T-helper 2 cell treated with Interferon-gamma antibody and Interleukin-4, amounts not matched to agents 5 μg/mL and 100 μg/mL, for 36 hours (primary cell): ENCODE data around the gene ODAD2.

Experiments
- DNase-seq: peaks from one replicate; pipeline ENCODE4 v3.0.0; 2021; ENCODE audit warnings: low spot score
- H3K27ac Mint-ChIP-seq: one replicate; pipeline ENCODE4 v1.8.0; 2021; ENCODE audit warnings: mild to moderate bottlenecking, mixed read lengths
- H3K27me3 Mint-ChIP-seq: one replicate; pipeline ENCODE4 v1.8.0; 2021; ENCODE audit warnings: low read depth, mixed read lengths
- H3K36me3 Mint-ChIP-seq: one replicate; pipeline ENCODE4 v1.8.0; 2021; ENCODE audit warnings: low read depth, mixed read lengths
- H3K4me1 Mint-ChIP-seq: one replicate; pipeline ENCODE4 v1.8.0; 2021; ENCODE audit warnings: low read depth, mixed read lengths
- H3K4me3 Mint-ChIP-seq: one replicate; pipeline ENCODE4 v1.8.0; 2022; ENCODE audit warnings: mild to moderate bottlenecking, moderate library complexity, mixed read lengths
- H3K9me3 Mint-ChIP-seq: one replicate; pipeline ENCODE4 v1.8.0; 2021; ENCODE audit warnings: mixed read lengths

The ODAD2 gene

GRCh38 chr10:27998954-27999275 lies at the start of gene ODAD2:
ODAD2 (minus strand) TSS chr10:27999079; CDS start chr10:27995142, 3,937 bp downstream.
- Mint-ChIP-seq H3K4me1 (peaks cover 11% of the 10 kb centered on the region), H3K27me3 (peaks cover 53% of the 10 kb centered on the region), H3K27ac (no peak within 1 kb of the TSS), H3K36me3 (no peaks in the 10 kb centered on the region), H3K9me3 (no peaks in the 10 kb centered on the region), H3K4me3 (peak within 1 kb of the TSS; percentile 83)
- no peak for DNase-seq

GRCh38 chr10:28047061-28047460 lies 48.2 kb upstream of the ODAD2 start:
- no peak for DNase-seq
- Mint-ChIP-seq H3K36me3 (no peaks in the 10 kb centered on the region), H3K4me3 (no peak overlapping the region), H3K9me3 (no peaks in the 10 kb centered on the region), H3K27ac (no peak overlapping the region), H3K27me3 (no peaks in the 10 kb centered on the region), H3K4me1 (no peaks in the 10 kb centered on the region)

- Mint-ChIP-seq H3K4me3 (no peak overlapping the region), H3K9me3 (no peaks in the 10 kb centered on the region), H3K36me3 (no peaks in the 10 kb centered on the region), H3K27me3 (no peaks in the 10 kb centered on the region), H3K27ac (no peak overlapping the region), H3K4me1 (no peaks in the 10 kb centered on the region)
- no peak for DNase-seq
Measured at GRCh38 chr10:28046579-28046978, 47.7 kb upstream of the ODAD2 start.

DNA sequence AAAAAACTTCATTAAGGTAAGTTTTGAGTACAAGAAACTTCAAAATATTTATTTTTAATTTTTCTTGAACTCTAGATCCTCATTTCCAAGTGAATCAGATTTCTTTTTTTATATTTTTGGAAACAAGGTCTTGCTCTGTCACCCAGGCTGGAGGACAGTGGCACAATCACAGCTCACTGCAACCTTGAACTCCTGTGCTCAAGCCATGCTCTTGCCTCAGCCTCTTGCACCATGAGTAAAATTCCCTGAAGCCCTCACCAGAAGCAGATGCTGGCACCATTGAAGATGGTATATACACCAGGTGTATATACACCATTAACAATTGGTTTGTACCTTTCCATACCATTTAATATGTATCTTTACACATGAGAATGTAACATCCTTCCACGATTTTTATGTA lies 45.1 kb upstream of the ODAD2 start:
- Mint-ChIP-seq H3K4me1 (no peaks in the 10 kb centered on the region), H3K9me3 (no peaks in the 10 kb centered on the region), H3K4me3 (no peak overlapping the region), H3K27me3 (no peaks in the 10 kb centered on the region), H3K27ac (no peak overlapping the region), H3K36me3 (no peaks in the 10 kb centered on the region)
- DNase-seq: no peak

GRCh38 chr10:28036587-28036986 lies 37.7 kb upstream of the ODAD2 start:
- H3K36me3 Mint-ChIP-seq: no peaks in the 10 kb centered on the region
- H3K4me3 Mint-ChIP-seq: no peak overlapping the region
- H3K27me3 Mint-ChIP-seq: peaks cover 21% of the 10 kb centered on the region
- no peaks in the 10 kb centered on the region for H3K4me1 Mint-ChIP-seq
- H3K9me3 Mint-ChIP-seq: no peaks in the 10 kb centered on the region
- no peak for DNase-seq
- H3K27ac Mint-ChIP-seq: no peak overlapping the region

DNA sequence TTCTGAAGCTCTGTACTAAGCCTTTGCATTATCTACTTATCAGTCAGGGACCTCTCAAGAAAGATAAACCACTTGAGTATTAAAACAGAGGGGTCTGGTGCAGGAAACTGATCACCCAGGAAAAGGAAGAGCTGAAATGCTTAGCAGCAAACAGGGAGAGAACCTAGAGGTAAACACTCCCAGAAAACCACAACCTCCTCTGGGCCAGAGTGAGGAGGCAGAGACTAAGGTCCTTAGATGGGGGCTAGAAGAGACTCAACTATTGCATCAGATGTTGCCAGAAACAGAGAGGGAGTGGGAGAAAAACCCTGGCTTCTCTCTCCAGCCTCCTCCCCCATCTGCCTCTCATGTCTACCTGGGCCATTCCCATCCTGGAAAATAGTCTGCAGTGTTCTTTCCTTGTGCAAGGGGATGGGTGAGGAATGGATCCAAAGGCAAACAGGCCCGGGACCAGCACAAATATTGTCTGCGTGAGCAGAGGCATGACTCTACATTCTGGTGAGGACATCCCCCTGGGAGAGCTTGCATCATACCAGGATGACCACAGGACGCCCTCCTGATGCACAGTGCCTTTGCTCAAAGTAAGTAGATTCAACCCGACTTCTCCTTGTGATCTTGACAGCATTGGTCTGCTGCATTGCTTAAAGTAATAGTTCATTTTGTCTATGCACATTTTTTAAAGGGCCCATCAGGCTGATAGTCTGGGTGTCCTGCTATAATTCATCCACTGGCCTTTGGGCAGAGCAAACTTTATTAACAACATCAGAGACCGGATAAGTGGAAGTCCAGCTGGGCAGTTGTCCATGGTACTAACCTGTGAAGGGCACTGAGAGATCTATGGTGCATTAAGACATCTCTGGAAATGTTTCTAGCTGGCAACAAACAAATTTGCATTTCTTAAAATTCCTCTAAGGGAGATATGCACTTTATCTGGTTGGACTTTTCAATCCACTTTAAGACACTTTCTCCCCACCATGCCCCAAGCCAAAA lies 22.4 kb upstream of the ODAD2 start:
- H3K4me3 Mint-ChIP-seq: no peak overlapping the region
- H3K27ac Mint-ChIP-seq: no peak overlapping the region
- no peak for DNase-seq
- H3K4me1 Mint-ChIP-seq: no peaks in the 10 kb centered on the region
- no peaks in the 10 kb centered on the region for H3K36me3 Mint-ChIP-seq
- peaks cover 7% of the 10 kb centered on the region for H3K27me3 Mint-ChIP-seq
- H3K9me3 Mint-ChIP-seq: no peaks in the 10 kb centered on the region

DNA sequence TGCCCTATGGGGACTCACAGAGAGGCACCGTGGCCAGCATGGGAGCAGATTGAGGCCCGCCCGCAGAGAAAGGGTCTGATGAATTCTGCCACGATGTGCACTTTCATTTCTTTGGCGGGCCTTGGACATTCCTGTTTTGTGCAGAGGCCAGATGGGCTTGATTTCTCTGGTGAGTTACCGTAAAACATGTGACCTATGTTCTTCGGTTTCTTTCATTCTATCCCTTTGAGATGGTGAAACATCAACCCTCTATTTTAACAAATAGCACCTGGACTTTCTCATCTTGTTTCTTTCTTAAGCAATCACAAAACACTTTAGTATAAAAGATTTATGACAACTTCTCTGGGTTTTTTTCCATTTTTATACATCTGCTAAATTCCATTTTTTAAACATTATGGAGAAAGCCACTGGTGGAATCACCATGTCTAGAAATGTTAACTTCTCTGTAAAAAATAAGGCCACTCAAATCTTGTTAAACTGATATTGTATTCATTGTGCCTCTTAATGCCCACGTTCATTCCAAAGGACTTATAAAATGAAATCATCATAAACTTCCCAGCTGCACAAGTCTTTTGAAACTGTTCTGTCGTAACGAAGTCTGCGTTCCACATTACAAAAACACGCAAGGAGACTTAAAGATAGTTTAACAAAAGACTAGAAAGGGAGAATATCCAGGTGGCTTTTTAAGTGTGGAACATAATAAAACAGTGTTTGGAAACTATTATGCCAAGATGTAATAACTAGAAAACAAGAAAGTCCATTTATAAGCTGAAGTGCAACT lies 21.4 kb upstream of the ODAD2 start:
- Mint-ChIP-seq H3K27ac (no peak overlapping the region), H3K4me1 (no peaks in the 10 kb centered on the region)

DNA sequence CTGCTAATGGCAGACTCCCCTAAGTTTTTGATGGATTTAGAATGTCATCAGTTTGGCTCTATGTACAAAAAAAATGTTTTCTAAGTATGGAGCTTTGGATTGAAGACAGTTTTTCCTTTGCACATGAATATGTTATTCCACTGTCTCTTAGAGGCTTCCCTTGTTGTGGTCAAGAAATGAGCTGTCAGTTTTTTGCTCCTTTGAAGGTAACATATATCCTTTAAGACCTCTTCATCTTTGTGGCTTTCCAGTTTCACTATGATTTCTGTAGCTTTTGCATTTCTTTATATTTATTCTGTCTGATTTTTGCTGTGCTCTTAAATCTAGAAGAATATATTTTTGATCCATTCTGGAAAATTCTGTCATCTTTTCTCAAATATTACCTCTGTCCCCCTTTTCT lies 15.8 kb upstream of the ODAD2 start:
- DNase-seq: no peak
- no peak overlapping the region for H3K27ac Mint-ChIP-seq
- no peaks in the 10 kb centered on the region for H3K9me3 Mint-ChIP-seq
- peaks cover 6% of the 10 kb centered on the region for H3K4me1 Mint-ChIP-seq
- no peaks in the 10 kb centered on the region for H3K36me3 Mint-ChIP-seq
- H3K4me3 Mint-ChIP-seq: no peak overlapping the region
- H3K27me3 Mint-ChIP-seq: peaks cover 18% of the 10 kb centered on the region

More for the DNA sequence above, 21.4 kb upstream of the ODAD2 start:
- Mint-ChIP-seq H3K9me3 (no peaks in the 10 kb centered on the region), H3K4me3 (no peak overlapping the region), H3K27me3 (peaks cover 5% of the 10 kb centered on the region), H3K36me3 (no peaks in the 10 kb centered on the region)
- no peak for DNase-seq

- Mint-ChIP-seq H3K4me1 (peaks cover 6% of the 10 kb centered on the region), H3K27me3 (peaks cover 22% of the 10 kb centered on the region), H3K27ac (no peak overlapping the region), H3K4me3 (no peak overlapping the region), H3K36me3 (no peaks in the 10 kb centered on the region), H3K9me3 (no peaks in the 10 kb centered on the region)
- DNase-seq: no peak
Measured at GRCh38 chr10:28012990-28013515, 14.2 kb upstream of the ODAD2 start.

DNA sequence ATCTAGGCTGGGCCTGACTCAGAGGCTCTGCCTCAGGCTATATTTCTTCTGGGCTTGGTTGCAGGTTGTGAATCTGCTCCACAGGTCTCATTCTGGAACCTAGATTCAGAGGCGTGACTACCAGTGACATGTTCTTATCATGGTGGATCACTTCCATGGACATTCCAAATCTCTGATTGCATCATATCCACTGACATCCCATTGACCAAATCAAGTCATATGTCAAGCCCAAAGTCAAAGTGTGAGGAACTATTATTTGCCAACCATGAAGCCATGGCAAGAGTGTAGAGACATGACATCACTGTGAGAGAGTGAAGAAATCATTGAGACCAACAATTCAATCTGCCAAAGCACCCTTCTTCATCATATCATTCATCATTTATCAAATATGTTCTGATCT lies 11.9 kb upstream of the ODAD2 start:
- H3K4me3 Mint-ChIP-seq: no peak overlapping the region
- peaks cover 21% of the 10 kb centered on the region for H3K27me3 Mint-ChIP-seq
- H3K27ac Mint-ChIP-seq: no peak overlapping the region
- no peaks in the 10 kb centered on the region for H3K9me3 Mint-ChIP-seq
- no peaks in the 10 kb centered on the region for H3K36me3 Mint-ChIP-seq
- H3K4me1 Mint-ChIP-seq: peaks cover 6% of the 10 kb centered on the region
- DNase-seq: no peak

- H3K36me3 Mint-ChIP-seq: no peaks in the 10 kb centered on the region
- no peak overlapping the region for H3K27ac Mint-ChIP-seq
- no peaks in the 10 kb centered on the region for H3K9me3 Mint-ChIP-seq
- H3K4me1 Mint-ChIP-seq: no peaks in the 10 kb centered on the region
- H3K4me3 Mint-ChIP-seq: no peak overlapping the region
- peaks cover 14% of the 10 kb centered on the region for H3K27me3 Mint-ChIP-seq
- no peak for DNase-seq
Measured at GRCh38 chr10:28008054-28008453, 9.2 kb upstream of the ODAD2 start.

DNA sequence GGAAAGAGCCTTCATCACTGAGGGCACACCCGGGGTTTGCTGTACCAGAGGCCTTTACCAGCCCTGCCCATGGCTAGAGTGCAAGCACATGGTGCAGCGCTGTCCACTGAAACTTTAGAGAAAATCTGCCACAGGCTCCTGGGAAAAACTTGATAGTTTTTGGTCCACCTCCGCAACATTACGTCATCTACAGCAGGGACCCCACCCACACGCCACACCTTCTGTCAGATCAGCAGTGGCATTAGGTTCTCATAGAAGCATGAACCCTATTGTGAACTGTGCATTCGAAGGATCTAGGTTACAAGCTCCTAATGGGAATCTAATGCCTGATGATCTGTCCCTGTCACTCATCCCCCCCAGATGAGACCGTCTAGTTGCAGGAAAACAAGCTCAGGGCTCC lies 2.5 kb upstream of the ODAD2 start:
- Mint-ChIP-seq H3K9me3 (no peaks in the 10 kb centered on the region), H3K27me3 (peaks cover 38% of the 10 kb centered on the region), H3K36me3 (no peaks in the 10 kb centered on the region), H3K27ac (no peak overlapping the region), H3K4me3 (no peak overlapping the region), H3K4me1 (peaks cover 11% of the 10 kb centered on the region)
- no peak for DNase-seq

DNA sequence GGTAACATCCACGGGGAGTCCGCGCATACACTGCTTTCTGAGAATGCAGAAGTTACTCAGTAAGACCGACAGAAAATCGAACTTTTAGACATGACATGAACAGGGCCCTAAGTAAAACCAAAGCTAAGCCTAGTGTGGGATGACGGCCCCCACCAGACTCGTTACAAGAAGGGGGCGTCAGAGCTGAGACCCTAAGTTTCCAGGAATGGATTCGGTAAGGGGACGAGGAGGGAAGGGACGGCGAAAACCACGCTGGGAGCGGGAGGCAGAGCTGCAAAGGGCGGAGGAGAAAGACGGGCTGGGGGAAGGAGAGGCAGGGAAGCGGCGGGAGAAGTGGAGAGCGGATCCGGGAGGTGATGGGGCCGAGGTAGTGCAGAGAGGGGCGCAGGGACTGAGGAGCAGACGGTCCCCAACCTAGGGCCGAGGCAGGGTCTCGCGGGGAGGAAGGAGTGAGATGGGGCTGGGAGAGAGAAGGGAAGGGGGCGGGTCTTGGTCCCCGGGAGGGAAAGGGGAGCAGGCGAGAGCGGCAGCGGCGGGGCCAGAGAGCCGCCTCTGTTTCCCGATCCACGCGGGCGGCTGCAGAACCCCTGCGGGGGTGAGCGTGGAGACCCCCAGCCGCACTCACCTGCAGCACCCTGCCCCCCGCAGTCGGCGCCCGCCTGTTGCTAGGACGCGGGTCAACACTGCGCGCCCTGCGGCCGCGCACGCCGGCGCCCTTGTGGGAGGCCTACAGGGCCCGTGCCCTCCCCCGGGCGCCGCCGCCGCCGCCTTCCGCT lies 513 bp downstream of the ODAD2 start:
- Mint-ChIP-seq H3K4me1 (peaks cover 11% of the 10 kb centered on the region), H3K27ac (no peak overlapping the region), H3K36me3 (no peaks in the 10 kb centered on the region), H3K9me3 (no peaks in the 10 kb centered on the region), H3K4me3 (peak overlapping the region; percentile 83), H3K27me3 (peaks cover 53% of the 10 kb centered on the region)
- DNase-seq: no peak

DNA sequence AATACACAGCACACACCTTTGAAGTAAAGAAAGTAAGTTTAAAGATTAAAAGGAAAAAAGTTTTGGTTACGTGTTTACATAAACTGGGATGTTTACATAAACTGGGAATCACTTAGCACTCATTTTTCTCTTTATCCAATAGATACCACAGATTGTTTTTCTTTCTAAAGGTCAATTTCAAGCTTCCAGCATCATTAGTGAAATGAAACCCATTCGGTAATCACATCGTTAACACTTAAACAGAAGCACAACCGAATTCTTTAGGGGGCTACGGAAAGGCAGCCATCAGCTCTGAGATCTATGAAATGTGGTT lies 1.1 kb downstream of the ODAD2 start:
- Mint-ChIP-seq H3K27me3 (peaks cover 53% of the 10 kb centered on the region), H3K27ac (no peak overlapping the region), H3K4me3 (peak overlapping the region; percentile 83), H3K4me1 (peaks cover 11% of the 10 kb centered on the region), H3K36me3 (no peaks in the 10 kb centered on the region), H3K9me3 (no peaks in the 10 kb centered on the region)
- DNase-seq: no peak
